Stimulated activated CD8-positive, alpha-beta memory T cell treated with anti-CD3 and anti-CD28 coated beads, Interleukin-4, amount 100 ng/mL, for 1 hour (primary cell): ENCODE data around the gene RAX.

Experiments
- DNase-seq, 2 donors: peaks; one replicate each; pipeline ENCODE4 v3.0.0-alpha.2; 2020; ENCODE audit warnings: low read depth in 2 of 2, low spot score in 1 of 2

Gene RAX

GRCh38 chr18:59249199-59249774 lies 24.0 kb downstream of the RAX start:
- DNase-seq = no peak

GRCh38 chr18:59246796-59247195 lies 26.5 kb downstream of the RAX start:
- no peak for DNase-seq

- DNase-seq = no peak
Observed at GRCh38 chr18:59242906-59243305, 30.3 kb downstream of the RAX start.

GRCh38 chr18:59239642-59240041 lies 33.6 kb downstream of the RAX start:
- DNase-seq = no peak

GRCh38 chr18:59238385-59238784 lies 34.9 kb downstream of the RAX start:
- DNase-seq = no peak

GRCh38 chr18:59233017-59233410 lies 40.2 kb downstream of the RAX start:
- DNase-seq = no peak

GRCh38 chr18:59232309-59233016 lies 40.8 kb downstream of the RAX start:
- no peak for DNase-seq

- DNase-seq = no peak
Observed at GRCh38 chr18:59231877-59232276, 41.4 kb downstream of the RAX start.

- DNase-seq = no peak
Observed at GRCh38 chr18:59231114-59231513, 42.1 kb downstream of the RAX start.

GRCh38 chr18:59229701-59230443 lies 43.4 kb downstream of the RAX start:
- no peak for DNase-seq

- no peak for DNase-seq
Observed at GRCh38 chr18:59229191-59229590, 44.1 kb downstream of the RAX start.

GRCh38 chr18:59228351-59228750 lies 44.9 kb downstream of the RAX start:
- no peak for DNase-seq

- no peak for DNase-seq
Observed at GRCh38 chr18:59222341-59222740, 50.9 kb downstream of the RAX start.

- DNase-seq = no peak
Observed at GRCh38 chr18:59220784-59221765, 52.2 kb downstream of the RAX start.

- DNase-seq = no peak
Observed at GRCh38 chr18:59220164-59220783, 53.0 kb downstream of the RAX start.

GRCh38 chr18:59219672-59220163 lies 53.5 kb downstream of the RAX start, which contains the start of gene GRP:
TSS of gene GRP (plus strand) at chr18:59220158. CDS start at chr18:59220266, 108 bp downstream.
- no peak for DNase-seq

- DNase-seq = no peak
Observed at GRCh38 chr18:59218018-59218417, 55.2 kb downstream of the RAX start.
